Effector memory CD4-positive, alpha-beta T cell (primary cell): ENCODE measurements around the gene ARID2.

Experiments used
- DNase-seq, 3 donors: peaks; one replicate each; pipeline ENCODE4 v3.0.0-alpha.2; 2020
- H3K27ac ChIP-seq: 2 replicates; pipeline ENCODE4 v1.7.0; 2013; ENCODE audit warnings: mild to moderate bottlenecking, low read length, moderate library complexity; ENCODE audit not compliant: insufficient read depth, poor library complexity, severe bottlenecking
- H3K27me3 ChIP-seq: replicated peaks from 2 replicates; pipeline ENCODE4 v1.7.0; 2013; ENCODE audit warnings: mild to moderate bottlenecking, low read length; ENCODE audit not compliant: insufficient read depth, control insufficient read depth, poor library complexity, severe bottlenecking
- H3K36me3 ChIP-seq: 2 replicates; pipeline ENCODE4 v1.7.0; 2013; ENCODE audit warnings: mild to moderate bottlenecking, low read length, moderate library complexity; ENCODE audit not compliant: control insufficient read depth, insufficient read depth
- H3K4me1 ChIP-seq: 2 replicates; pipeline ENCODE4 v1.7.0; 2013; ENCODE audit warnings: low read length, mild to moderate bottlenecking; ENCODE audit not compliant: control insufficient read depth, insufficient read depth, poor library complexity, severe bottlenecking
- H3K4me3 ChIP-seq: 2 replicates; pipeline ENCODE4 v1.7.0; 2013; ENCODE audit warnings: low read length, low read depth, mild to moderate bottlenecking; ENCODE audit not compliant: insufficient read depth, poor library complexity, severe bottlenecking
- H3K9me3 ChIP-seq: 2 replicates; pipeline ENCODE4 v1.7.0; 2013; ENCODE audit warnings: mild to moderate bottlenecking, low read length, moderate library complexity; ENCODE audit not compliant: control insufficient read depth

Gene ARID2

GRCh38 chr12:45789025-45789424 lies 59.5 kb downstream of the ARID2 start:
- H3K27me3 ChIP-seq = no peaks in the 10 kb centered on the region
- H3K9me3 ChIP-seq = no peaks in the 10 kb centered on the region
- H3K27ac ChIP-seq = no peak overlapping the region
- no peak overlapping the region for H3K4me3 ChIP-seq
- DNase-seq = no peak
- no peaks in the 10 kb centered on the region for H3K4me1 ChIP-seq
- no peaks in the 10 kb centered on the region for H3K36me3 ChIP-seq

- no peak for DNase-seq
- H3K27me3 ChIP-seq = no peaks in the 10 kb centered on the region
- no peak overlapping the region for H3K4me3 ChIP-seq
- no peaks in the 10 kb centered on the region for H3K4me1 ChIP-seq
- no peak overlapping the region for H3K27ac ChIP-seq
- no peaks in the 10 kb centered on the region for H3K36me3 ChIP-seq
- H3K9me3 ChIP-seq = no peaks in the 10 kb centered on the region
Measured at GRCh38 chr12:45794422-45794821, 64.9 kb downstream of the ARID2 start.

- no peaks in the 10 kb centered on the region for H3K27me3 ChIP-seq
- no peak for DNase-seq
- no peaks in the 10 kb centered on the region for H3K36me3 ChIP-seq
- H3K9me3 ChIP-seq = no peaks in the 10 kb centered on the region
- H3K27ac ChIP-seq = no peak overlapping the region
- no peak overlapping the region for H3K4me3 ChIP-seq
- H3K4me1 ChIP-seq = no peaks in the 10 kb centered on the region
Measured at GRCh38 chr12:45801625-45802024, 72.1 kb downstream of the ARID2 start.

GRCh38 chr12:45803111-45803510 lies 73.6 kb downstream of the ARID2 start:
- H3K4me3 ChIP-seq = no peak overlapping the region
- H3K27me3 ChIP-seq = no peaks in the 10 kb centered on the region
- H3K4me1 ChIP-seq = no peaks in the 10 kb centered on the region
- no peak for DNase-seq
- H3K27ac ChIP-seq = no peak overlapping the region
- H3K36me3 ChIP-seq = no peaks in the 10 kb centered on the region
- no peaks in the 10 kb centered on the region for H3K9me3 ChIP-seq

GRCh38 chr12:45816652-45817051 lies 87.1 kb downstream of the ARID2 start:
- Histone ChIP-seq H3K4me1 (no peaks in the 10 kb centered on the region), H3K9me3 (no peaks in the 10 kb centered on the region), H3K36me3 (peaks cover 9% of the 10 kb centered on the region), H3K4me3 (no peak overlapping the region), H3K27me3 (no peaks in the 10 kb centered on the region), H3K27ac (no peak overlapping the region)
- no peak for DNase-seq

- H3K27ac ChIP-seq = no peak overlapping the region
- no peaks in the 10 kb centered on the region for H3K9me3 ChIP-seq
- peaks cover 3% of the 10 kb centered on the region for H3K36me3 ChIP-seq
- H3K4me3 ChIP-seq = no peak overlapping the region
- DNase-seq = no peak
- H3K27me3 ChIP-seq = no peaks in the 10 kb centered on the region
- H3K4me1 ChIP-seq = no peaks in the 10 kb centered on the region
Measured at GRCh38 chr12:45827974-45828373, 98.5 kb downstream of the ARID2 start.

- no peak for DNase-seq
- H3K9me3 ChIP-seq = no peaks in the 10 kb centered on the region
- peaks cover 3% of the 10 kb centered on the region for H3K36me3 ChIP-seq
- no peaks in the 10 kb centered on the region for H3K4me1 ChIP-seq
- H3K27me3 ChIP-seq = no peaks in the 10 kb centered on the region
- no peak overlapping the region for H3K27ac ChIP-seq
- H3K4me3 ChIP-seq = no peak overlapping the region
Measured at GRCh38 chr12:45828402-45828801, 98.9 kb downstream of the ARID2 start.

- no peaks in the 10 kb centered on the region for H3K9me3 ChIP-seq
- no peak for DNase-seq
- H3K36me3 ChIP-seq = peaks cover 4% of the 10 kb centered on the region
- H3K4me1 ChIP-seq = no peaks in the 10 kb centered on the region
- no peaks in the 10 kb centered on the region for H3K27me3 ChIP-seq
- no peak overlapping the region for H3K4me3 ChIP-seq
- H3K27ac ChIP-seq = no peak overlapping the region
Measured at GRCh38 chr12:45831590-45831989, 102.1 kb downstream of the ARID2 start.

GRCh38 chr12:45833401-45833800 lies 103.9 kb downstream of the ARID2 start:
- Histone ChIP-seq H3K27me3 (no peaks in the 10 kb centered on the region), H3K27ac (no peak overlapping the region), H3K9me3 (no peaks in the 10 kb centered on the region), H3K36me3 (peaks cover 12% of the 10 kb centered on the region), H3K4me3 (no peak overlapping the region), H3K4me1 (no peaks in the 10 kb centered on the region)
- no peak for DNase-seq

- no peak for DNase-seq
- no peaks in the 10 kb centered on the region for H3K4me1 ChIP-seq
- H3K36me3 ChIP-seq = peaks cover 17% of the 10 kb centered on the region
- H3K27ac ChIP-seq = no peak overlapping the region
- H3K27me3 ChIP-seq = no peaks in the 10 kb centered on the region
- no peaks in the 10 kb centered on the region for H3K9me3 ChIP-seq
- H3K4me3 ChIP-seq = no peak overlapping the region
Measured at GRCh38 chr12:45834809-45835208, 105.3 kb downstream of the ARID2 start.

GRCh38 chr12:45839917-45840316 lies 110.4 kb downstream of the ARID2 start:
- Histone ChIP-seq H3K36me3 (peaks cover 35% of the 10 kb centered on the region), H3K4me3 (no peak overlapping the region), H3K9me3 (no peaks in the 10 kb centered on the region), H3K27me3 (no peaks in the 10 kb centered on the region), H3K4me1 (no peaks in the 10 kb centered on the region), H3K27ac (no peak overlapping the region)
- no peak for DNase-seq
